GM23338 (cell line): ENCODE results near the gene LAMTOR1. TPM values are rescaled to one million over a fixed set of nuclear protein-coding genes. Genes with fewer than 3 reads are reported as not detected.

ENCODE experiments used
- ATAC-seq: fragments of 200-7000 bp; cut with Tn5 transposase; 3 replicates; pipeline ENCODE4 v1.9.1; 2020
- DNase-seq: peaks from one replicate; pipeline ENCODE4 v3.0.0-alpha.2; 2015; ENCODE audit warnings: low spot score
- H2AFZ ChIP-seq: fragments of 200-600 bp; sonication (generic); 2 replicates; pipeline ENCODE4 v1.8.0; 2016; ENCODE audit warnings: antibody characterized with exemption, mild to moderate bottlenecking, moderate library complexity
- H3F3A ChIP-seq: fragments of 200-600 bp; sonication (generic); replicated peaks from 2 replicates; pipeline ENCODE4 v1.8.0; 2017; ENCODE audit warnings: antibody characterized with exemption, mixed run types, low read depth
- H3K27ac ChIP-seq: fragments of 200-600 bp; sonication (generic); 2 replicates; pipeline ENCODE4 v1.6.1; 2016; ENCODE audit warnings: low read depth
- H3K27me3 ChIP-seq: fragments of 200-600 bp; sonication (generic); 2 replicates; pipeline ENCODE4 v1.8.0; 2016; ENCODE audit warnings: mild to moderate bottlenecking, mixed run types, moderate library complexity; ENCODE audit not compliant: insufficient read depth
- H3K36me3 ChIP-seq: fragments of 200-600 bp; sonication (generic); 2 replicates; pipeline ENCODE4 v1.8.0; 2016; ENCODE audit warnings: mild to moderate bottlenecking; ENCODE audit not compliant: insufficient read depth
- H3K4me1 ChIP-seq: fragments of 200-600 bp; sonication (generic); 2 replicates; pipeline ENCODE4 v1.8.0; 2016; ENCODE audit warnings: mild to moderate bottlenecking, moderate library complexity; ENCODE audit not compliant: insufficient read depth
- H3K4me2 ChIP-seq: fragments of 200-600 bp; sonication (generic); 2 replicates; pipeline ENCODE4 v1.7.1; 2017; ENCODE audit warnings: mixed run types
- H3K4me3 ChIP-seq: fragments of 200-600 bp; sonication (generic); 2 replicates; pipeline ENCODE4 v1.6.1; 2016; ENCODE audit warnings: mixed run types
- H3K79me2 ChIP-seq: fragments of 200-600 bp; sonication (generic); replicated peaks from 2 replicates; pipeline ENCODE4 v1.8.0; 2017; ENCODE audit warnings: mild to moderate bottlenecking; ENCODE audit not compliant: insufficient read depth
- H3K9me2 ChIP-seq: fragments of 200-600 bp; sonication (generic); 2 replicates; pipeline ENCODE4 v1.8.0; 2017; ENCODE audit not compliant: insufficient read depth
- H4K20me1 ChIP-seq: fragments of 200-600 bp; sonication (generic); replicated peaks from 2 replicates; pipeline ENCODE4 v1.8.0; 2017; ENCODE audit warnings: mild to moderate bottlenecking; ENCODE audit not compliant: insufficient read depth
- H3K27ac Mint-ChIP-seq: 2 replicates; pipeline ENCODE4 v1.8.0; 2020; ENCODE audit warnings: inconsistent platforms, mild to moderate bottlenecking, moderate library complexity, mixed read lengths
- H3K27me3 Mint-ChIP-seq: 3 replicates; pipeline ENCODE4 v1.8.0; 2022; ENCODE audit warnings: low read depth, mild to moderate bottlenecking, moderate library complexity, mixed read lengths, inconsistent platforms; ENCODE audit not compliant: insufficient read depth, poor library complexity
- H3K36me3 Mint-ChIP-seq: 3 replicates; pipeline ENCODE4 v1.8.0; 2021; ENCODE audit warnings: low read depth, mild to moderate bottlenecking, inconsistent platforms, moderate library complexity, mixed read lengths
- H3K4me1 Mint-ChIP-seq: 3 replicates; pipeline ENCODE4 v1.8.0; 2020; ENCODE audit warnings: mild to moderate bottlenecking, inconsistent platforms, mixed read lengths
- H3K4me3 Mint-ChIP-seq: 3 replicates; pipeline ENCODE4 v1.8.0; 2021; ENCODE audit warnings: moderate library complexity, mild to moderate bottlenecking, inconsistent platforms, mixed read lengths
- H3K9me3 Mint-ChIP-seq: 3 replicates; pipeline ENCODE4 v1.8.0; 2020; ENCODE audit warnings: moderate library complexity, mild to moderate bottlenecking, inconsistent platforms, mixed read lengths
- CREB1 ChIP-seq: fragments of 250-450 bp; sonication (Bioruptor Pico); IDR thresholded peaks from 2 replicates; pipeline ENCODE4 v1.5.0; 2020; ENCODE audit warnings: low read depth, mild to moderate bottlenecking, moderate library complexity
- NANOG ChIP-seq: IDR thresholded peaks from 2 replicates; pipeline ENCODE4 v1.6.1; 2016; ENCODE audit warnings: antibody characterized with exemption, borderline replicate concordance
- polyA plus RNA-seq: library from polyadenylated mRNA; unstranded; fragments of >200 nt; fragmentation: Nextera tagmentation; extraction: Ambion mirVana; gene quantifications from 2 replicates; pipeline ENCODE4 v1.2.1, GENCODE V29; 2016
- total RNA-seq: library from RNA; depleted of rRNA; stranded (reverse); fragments of >200 nt; shearing (Covaris generic); gene quantifications from 2 replicates; pipeline ENCODE4 v1.2.3, GENCODE V29; 2014
- TF ChIP-seq, protein P1 (sequence below): fragments of 250-450 bp; sonication (Bioruptor Pico); IDR thresholded peaks from 2 replicates; pipeline ENCODE4 v1.5.0; 2020; ENCODE audit warnings: mild to moderate bottlenecking, moderate library complexity
- TF ChIP-seq, protein P2 (sequence below), 2 experiments: fragments of 200-600 bp in 1 of 2; sonication (generic) in 1 of 2; conservative IDR thresholded peaks; 2 replicates each; pipeline versions ENCODE4 v1.5.1 to v1.6.1; 2016 to 2017; ENCODE audit warnings: antibody characterized with exemption in 2 of 2, low read depth in 2 of 2, mild to moderate bottlenecking in 2 of 2, moderate library complexity in 1 of 2
- TF ChIP-seq, protein P3 (sequence below): IDR thresholded peaks from 2 replicates; pipeline ENCODE4 v1.6.1; 2016; ENCODE audit warnings: antibody characterized with exemption

Gene LAMTOR1
- total and polyA plus RNA-seq, 2 experiments from 2014 or later, result 112 to 157 TPM

DNA sequence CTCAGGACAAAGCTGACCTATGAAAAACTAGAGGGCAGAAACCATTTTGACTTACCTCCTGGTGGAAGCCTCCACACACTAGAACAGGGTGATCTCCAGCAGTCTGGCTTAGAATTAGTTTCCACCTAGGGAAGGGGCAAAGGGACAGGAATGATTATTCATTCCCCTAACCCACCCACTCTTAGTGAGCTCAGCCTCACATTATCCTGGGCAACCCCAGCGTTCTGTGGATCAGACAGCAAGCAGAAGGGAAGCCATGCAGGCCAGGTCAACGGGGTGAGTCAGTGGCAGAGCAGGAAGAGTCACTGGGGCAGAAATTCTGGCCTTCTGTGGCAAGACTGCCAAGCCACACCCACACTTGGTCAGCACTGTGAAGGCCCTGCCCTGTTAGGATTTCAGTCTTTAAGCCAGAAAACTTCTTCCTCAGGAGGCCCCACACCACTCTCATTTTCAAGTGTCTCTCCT is 33.3 kb downstream of the LAMTOR1 start (continued):
- TF ChIP-seq, protein P1, sequence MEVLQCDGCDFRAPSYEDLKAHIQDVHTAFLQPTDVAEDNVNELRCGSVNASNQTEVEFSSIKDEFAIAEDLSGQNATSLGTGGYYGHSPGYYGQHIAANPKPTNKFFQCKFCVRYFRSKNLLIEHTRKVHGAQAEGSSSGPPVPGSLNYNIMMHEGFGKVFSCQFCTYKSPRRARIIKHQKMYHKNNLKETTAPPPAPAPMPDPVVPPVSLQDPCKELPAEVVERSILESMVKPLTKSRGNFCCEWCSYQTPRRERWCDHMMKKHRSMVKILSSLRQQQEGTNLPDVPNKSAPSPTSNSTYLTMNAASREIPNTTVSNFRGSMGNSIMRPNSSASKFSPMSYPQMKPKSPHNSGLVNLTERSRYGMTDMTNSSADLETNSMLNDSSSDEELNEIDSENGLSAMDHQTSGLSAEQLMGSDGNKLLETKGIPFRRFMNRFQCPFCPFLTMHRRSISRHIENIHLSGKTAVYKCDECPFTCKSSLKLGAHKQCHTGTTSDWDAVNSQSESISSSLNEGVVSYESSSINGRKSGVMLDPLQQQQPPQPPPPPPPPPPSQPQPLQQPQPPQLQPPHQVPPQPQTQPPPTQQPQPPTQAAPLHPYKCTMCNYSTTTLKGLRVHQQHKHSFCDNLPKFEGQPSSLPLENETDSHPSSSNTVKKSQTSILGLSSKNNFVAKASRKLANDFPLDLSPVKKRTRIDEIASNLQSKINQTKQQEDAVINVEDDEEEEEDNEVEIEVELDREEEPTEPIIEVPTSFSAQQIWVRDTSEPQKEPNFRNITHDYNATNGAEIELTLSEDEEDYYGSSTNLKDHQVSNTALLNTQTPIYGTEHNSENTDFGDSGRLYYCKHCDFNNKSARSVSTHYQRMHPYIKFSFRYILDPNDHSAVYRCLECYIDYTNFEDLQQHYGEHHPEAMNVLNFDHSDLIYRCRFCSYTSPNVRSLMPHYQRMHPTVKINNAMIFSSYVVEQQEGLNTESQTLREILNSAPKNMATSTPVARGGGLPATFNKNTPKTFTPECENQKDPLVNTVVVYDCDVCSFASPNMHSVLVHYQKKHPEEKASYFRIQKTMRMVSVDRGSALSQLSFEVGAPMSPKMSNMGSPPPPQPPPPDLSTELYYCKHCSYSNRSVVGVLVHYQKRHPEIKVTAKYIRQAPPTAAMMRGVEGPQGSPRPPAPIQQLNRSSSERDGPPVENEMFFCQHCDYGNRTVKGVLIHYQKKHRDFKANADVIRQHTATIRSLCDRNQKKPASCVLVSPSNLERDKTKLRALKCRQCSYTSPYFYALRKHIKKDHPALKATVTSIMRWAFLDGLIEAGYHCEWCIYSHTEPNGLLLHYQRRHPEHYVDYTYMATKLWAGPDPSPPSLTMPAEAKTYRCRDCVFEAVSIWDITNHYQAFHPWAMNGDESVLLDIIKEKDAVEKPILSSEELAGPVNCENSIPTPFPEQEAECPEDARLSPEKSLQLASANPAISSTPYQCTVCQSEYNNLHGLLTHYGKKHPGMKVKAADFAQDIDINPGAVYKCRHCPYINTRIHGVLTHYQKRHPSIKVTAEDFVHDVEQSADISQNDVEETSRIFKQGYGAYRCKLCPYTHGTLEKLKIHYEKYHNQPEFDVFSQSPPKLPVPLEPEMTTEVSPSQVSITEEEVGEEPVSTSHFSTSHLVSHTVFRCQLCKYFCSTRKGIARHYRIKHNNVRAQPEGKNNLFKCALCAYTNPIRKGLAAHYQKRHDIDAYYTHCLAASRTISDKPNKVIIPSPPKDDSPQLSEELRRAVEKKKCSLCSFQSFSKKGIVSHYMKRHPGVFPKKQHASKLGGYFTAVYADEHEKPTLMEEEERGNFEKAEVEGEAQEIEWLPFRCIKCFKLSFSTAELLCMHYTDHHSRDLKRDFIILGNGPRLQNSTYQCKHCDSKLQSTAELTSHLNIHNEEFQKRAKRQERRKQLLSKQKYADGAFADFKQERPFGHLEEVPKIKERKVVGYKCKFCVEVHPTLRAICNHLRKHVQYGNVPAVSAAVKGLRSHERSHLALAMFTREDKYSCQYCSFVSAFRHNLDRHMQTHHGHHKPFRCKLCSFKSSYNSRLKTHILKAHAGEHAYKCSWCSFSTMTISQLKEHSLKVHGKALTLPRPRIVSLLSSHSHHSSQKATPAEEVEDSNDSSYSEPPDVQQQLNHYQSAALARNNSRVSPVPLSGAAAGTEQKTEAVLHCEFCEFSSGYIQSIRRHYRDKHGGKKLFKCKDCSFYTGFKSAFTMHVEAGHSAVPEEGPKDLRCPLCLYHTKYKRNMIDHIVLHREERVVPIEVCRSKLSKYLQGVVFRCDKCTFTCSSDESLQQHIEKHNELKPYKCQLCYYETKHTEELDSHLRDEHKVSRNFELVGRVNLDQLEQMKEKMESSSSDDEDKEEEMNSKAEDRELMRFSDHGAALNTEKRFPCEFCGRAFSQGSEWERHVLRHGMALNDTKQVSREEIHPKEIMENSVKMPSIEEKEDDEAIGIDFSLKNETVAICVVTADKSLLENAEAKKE (CRISPR knock-in tag), result no peak

DNA sequence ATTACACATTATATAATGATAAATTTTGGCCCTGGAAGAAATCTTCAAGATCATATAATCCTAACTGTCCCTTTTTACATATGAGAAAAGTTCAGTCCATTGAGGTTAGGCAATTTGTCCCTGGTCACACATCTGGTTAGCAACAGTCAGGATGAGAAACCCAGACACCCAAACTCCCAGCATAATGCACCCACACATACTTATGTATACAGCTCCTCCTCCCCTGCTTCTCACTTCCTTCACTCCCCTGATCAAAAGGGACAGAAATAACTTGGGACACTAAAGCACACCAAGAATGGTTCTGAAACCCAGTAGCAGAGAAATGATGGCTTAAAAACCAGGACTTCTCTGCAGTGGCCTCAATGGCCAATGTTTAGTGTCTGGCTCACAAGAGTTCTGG is 33.9 kb downstream of the LAMTOR1 start:
- H3F3A ChIP-seq, result no peaks in the 10 kb centered on the region
- Mint-ChIP-seq H3K4me1 (peaks cover 32% of the 10 kb centered on the region), H3K27ac (no peak overlapping the region), H3K36me3 (peaks cover 12% of the 10 kb centered on the region), H3K27me3 (peaks cover 5% of the 10 kb centered on the region), H3K4me3 (no peak overlapping the region), H3K9me3 (no peaks in the 10 kb centered on the region)
- H2AFZ ChIP-seq, result no peak overlapping the region
- H3K27me3 ChIP-seq, result no peaks in the 10 kb centered on the region
- no peaks in the 10 kb centered on the region; the same call in 1 of the 2 replicates for H3K36me3 ChIP-seq
- DNase-seq (no peak), ATAC-seq (no peak)
- peaks cover 33% of the 10 kb centered on the region for H4K20me1 ChIP-seq
- TF ChIP-seq, protein P1 (CRISPR knock-in tag), result no peak
- TF ChIP-seq CREB1 (CRISPR knock-in tag) (no peak), NANOG (no peak)
- TF ChIP-seq, protein P2, sequence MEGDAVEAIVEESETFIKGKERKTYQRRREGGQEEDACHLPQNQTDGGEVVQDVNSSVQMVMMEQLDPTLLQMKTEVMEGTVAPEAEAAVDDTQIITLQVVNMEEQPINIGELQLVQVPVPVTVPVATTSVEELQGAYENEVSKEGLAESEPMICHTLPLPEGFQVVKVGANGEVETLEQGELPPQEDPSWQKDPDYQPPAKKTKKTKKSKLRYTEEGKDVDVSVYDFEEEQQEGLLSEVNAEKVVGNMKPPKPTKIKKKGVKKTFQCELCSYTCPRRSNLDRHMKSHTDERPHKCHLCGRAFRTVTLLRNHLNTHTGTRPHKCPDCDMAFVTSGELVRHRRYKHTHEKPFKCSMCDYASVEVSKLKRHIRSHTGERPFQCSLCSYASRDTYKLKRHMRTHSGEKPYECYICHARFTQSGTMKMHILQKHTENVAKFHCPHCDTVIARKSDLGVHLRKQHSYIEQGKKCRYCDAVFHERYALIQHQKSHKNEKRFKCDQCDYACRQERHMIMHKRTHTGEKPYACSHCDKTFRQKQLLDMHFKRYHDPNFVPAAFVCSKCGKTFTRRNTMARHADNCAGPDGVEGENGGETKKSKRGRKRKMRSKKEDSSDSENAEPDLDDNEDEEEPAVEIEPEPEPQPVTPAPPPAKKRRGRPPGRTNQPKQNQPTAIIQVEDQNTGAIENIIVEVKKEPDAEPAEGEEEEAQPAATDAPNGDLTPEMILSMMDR (conservative IDR thresholded peaks at IDR 0.05; ENCODE audit: low read depth in 2 of 2), result no peak
- TF ChIP-seq, protein P3, sequence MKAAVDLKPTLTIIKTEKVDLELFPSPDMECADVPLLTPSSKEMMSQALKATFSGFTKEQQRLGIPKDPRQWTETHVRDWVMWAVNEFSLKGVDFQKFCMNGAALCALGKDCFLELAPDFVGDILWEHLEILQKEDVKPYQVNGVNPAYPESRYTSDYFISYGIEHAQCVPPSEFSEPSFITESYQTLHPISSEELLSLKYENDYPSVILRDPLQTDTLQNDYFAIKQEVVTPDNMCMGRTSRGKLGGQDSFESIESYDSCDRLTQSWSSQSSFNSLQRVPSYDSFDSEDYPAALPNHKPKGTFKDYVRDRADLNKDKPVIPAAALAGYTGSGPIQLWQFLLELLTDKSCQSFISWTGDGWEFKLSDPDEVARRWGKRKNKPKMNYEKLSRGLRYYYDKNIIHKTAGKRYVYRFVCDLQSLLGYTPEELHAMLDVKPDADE, result no peak
- H3K79me2 ChIP-seq, result peaks cover 76% of the 10 kb centered on the region
- peaks cover 13% of the 10 kb centered on the region; the same call in 1 of the 2 replicates for H3K4me1 ChIP-seq
- H3K9me2 ChIP-seq, result no peaks in the 10 kb centered on the region
- no peak overlapping the region for H3K4me2 ChIP-seq
- no peak overlapping the region for H3K4me3 ChIP-seq
- no peak overlapping the region for H3K27ac ChIP-seq
